Coronary artery (tissue), 2 donors: ENCODE data around the gene SUCLG2.

Experiments used
- DNase-seq: peaks from one replicate; pipeline ENCODE4 v3.0.0-alpha.2; 2017; ENCODE audit warnings: low spot score
- H3K27ac ChIP-seq, 2 donors: fragments of 200-600 bp; sonication (generic); one replicate each; pipeline ENCODE4 v1.5.1; 2016 to 2019
- H3K4me3 ChIP-seq: fragments of 200-600 bp; sonication (generic); 2 replicates; pipeline ENCODE4 v1.5.1; 2016; ENCODE audit warnings: mild to moderate bottlenecking, moderate library complexity
- CTCF ChIP-seq: fragments of 200-600 bp; sonication (generic); IDR thresholded peaks from one replicate; pipeline ENCODE4 v1.5.1; 2019; ENCODE audit warnings: antibody characterized with exemption

Gene SUCLG2

GRCh38 chr3:67453628-67454027 is 200.8 kb downstream of the SUCLG2 start:
- TF ChIP-seq CTCF = no peak
- DNase-seq = no peak
- H3K4me3 ChIP-seq = no peak overlapping the region
- H3K27ac ChIP-seq = no peak overlapping the region

GRCh38 chr3:67450153-67450552 is 204.3 kb downstream of the SUCLG2 start:
- TF ChIP-seq CTCF = no peak
- H3K27ac ChIP-seq = no peak overlapping the region
- no peak overlapping the region for H3K4me3 ChIP-seq
- no peak for DNase-seq

DNA sequence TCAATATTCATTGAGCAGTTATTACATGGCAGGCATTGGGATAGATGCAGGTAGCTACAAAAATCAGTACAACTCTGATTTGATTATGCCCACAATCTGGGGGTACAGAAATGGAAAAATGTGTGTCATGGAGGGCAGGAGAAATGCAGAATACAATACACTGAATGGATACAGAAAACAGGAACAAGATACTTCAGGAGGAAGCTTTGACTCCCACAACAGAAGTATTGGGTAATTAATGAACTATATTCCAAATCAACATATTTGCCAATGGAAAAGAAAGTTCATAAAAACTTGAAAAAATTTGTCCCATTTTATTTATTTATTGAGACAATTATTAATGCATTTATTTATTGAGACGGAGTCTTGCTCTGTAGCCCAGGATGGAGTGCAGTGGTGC is 207.0 kb downstream of the SUCLG2 start:
- no peak for TF ChIP-seq CTCF
- DNase-seq = no peak

GRCh38 chr3:67437789-67438188 is 216.6 kb downstream of the SUCLG2 start:
- Histone ChIP-seq H3K27ac (no peak overlapping the region), H3K4me3 (no peak overlapping the region)
- TF ChIP-seq CTCF = no peak
- DNase-seq = no peak

More for the DNA sequence above, 207.0 kb downstream of the SUCLG2 start:
- no peak overlapping the region for H3K4me3 ChIP-seq
- H3K27ac ChIP-seq = no peak overlapping the region

- TF ChIP-seq CTCF = no peak
Observed at GRCh38 chr3:67437090-67437489, 217.3 kb downstream of the SUCLG2 start.

GRCh38 chr3:67433109-67433508 is 221.3 kb downstream of the SUCLG2 start:
- Histone ChIP-seq H3K4me3 (no peak overlapping the region), H3K27ac (no peak overlapping the region)
- TF ChIP-seq CTCF = no peak
- no peak for DNase-seq

More at GRCh38 chr3:67437090-67437489, 217.3 kb downstream of the SUCLG2 start:
- no peak for DNase-seq
- Histone ChIP-seq H3K4me3 (no peak overlapping the region), H3K27ac (no peak overlapping the region)

- Histone ChIP-seq H3K27ac (no peak overlapping the region), H3K4me3 (no peak overlapping the region)
- DNase-seq = no peak
- TF ChIP-seq CTCF = no peak
Observed at GRCh38 chr3:67431887-67432286, 222.5 kb downstream of the SUCLG2 start.
